ENCODE results near the gene CFAP74.
A peak's percentile ranks its signal among the peaks of the same experiment; 100 is the strongest.
"Not testable (repeated sequence)": the region's sequence is repeated elsewhere in the genome, so short reads cannot be mapped to it uniquely, and the experiment has no call there.

CFAP74 gene

DNA sequence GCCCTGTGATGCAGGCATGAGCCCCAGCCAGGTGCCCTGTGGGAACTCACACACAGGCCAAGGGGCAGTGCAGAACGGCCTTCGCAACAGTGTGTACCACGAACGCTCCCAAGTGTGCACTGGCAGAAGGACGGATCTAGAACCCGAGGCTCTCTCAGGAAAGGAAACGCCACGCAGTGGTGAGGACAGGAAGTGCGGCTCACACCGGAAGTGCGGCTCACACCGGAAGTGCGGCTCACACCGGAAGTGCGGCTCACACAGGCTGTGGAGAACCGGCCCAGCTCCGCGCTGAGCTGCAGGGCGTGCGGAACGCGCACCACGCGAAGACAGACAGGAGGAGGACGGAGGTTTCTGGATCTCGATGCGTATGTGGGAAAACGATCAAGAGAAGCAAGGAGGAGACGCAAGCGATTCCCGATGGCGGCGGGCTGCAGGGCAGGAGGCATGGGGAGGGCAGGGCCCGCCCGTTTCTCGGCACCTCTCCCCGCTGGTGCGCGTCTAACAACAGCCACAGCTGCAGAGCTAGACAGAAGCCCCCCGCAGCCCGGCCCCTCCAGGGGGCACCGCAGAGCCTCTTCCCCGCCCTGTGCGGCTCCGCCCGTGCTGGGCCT is 48.6 kb downstream of the CFAP74 start:
- DNase-seq (ENCODE audit: low read depth in 2 of 2) = peak in 1 of 2 donors; percentile 15

- DNase-seq (ENCODE audit: low read depth in 2 of 2) = no peak
Observed at GRCh38 chr1:1954015-1954414, 49.6 kb downstream of the CFAP74 start.

DNA sequence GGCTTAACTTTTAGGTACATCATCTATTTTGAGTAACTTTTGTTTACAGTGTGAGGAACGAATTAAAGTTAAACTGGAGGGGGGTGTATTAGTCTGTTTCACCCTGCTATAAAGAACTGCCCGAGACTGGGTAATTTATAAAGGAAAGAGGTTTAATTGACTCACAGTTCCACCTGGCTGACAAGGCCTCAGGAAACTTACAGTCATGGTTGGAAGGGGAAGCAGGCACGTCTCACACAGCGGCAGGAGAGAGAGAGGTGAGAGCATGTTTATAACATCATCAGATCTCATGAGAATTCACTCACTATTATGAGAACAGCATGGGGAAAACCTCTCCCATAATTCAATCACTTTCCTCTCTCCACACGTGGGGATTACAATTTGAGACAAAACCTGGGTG is 52.6 kb downstream of the CFAP74 start:
- no peak for DNase-seq (ENCODE audit: low read depth in 2 of 2)

DNA sequence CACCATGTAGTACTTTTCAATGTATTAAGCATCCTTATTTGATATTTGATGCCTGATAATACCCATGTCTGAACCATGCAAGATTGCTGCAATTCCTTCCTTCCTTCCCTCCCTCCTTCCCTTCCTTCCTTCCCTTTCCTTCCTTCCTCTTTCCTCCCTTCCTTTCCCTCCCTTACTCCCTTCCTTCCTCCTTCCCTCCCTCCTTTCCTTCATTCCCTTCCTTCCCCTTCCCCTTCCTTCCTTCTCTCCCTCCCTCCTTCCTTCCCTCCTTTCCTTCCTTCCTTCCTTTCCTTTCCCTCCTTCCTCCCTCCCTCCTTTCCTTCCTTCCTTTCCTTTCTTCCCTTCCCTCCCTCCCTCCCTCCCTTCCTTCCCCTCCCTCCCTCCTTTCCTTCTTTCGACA is 54.8 kb downstream of the CFAP74 start:
- DNase-seq (ENCODE audit: low read depth in 2 of 2) = no peak

GRCh38 chr1:1947493-1947892 is 56.1 kb downstream of the CFAP74 start:
- DNase-seq (ENCODE audit: low read depth in 2 of 2) = no peak

GRCh38 chr1:1946540-1946939 is 57.0 kb downstream of the CFAP74 start:
- no peak for DNase-seq (ENCODE audit: low read depth in 2 of 2)

- DNase-seq (ENCODE audit: low read depth in 2 of 2) = no peak
Observed at GRCh38 chr1:1945782-1946393, 57.7 kb downstream of the CFAP74 start.

GRCh38 chr1:1943834-1944570 is 59.6 kb downstream of the CFAP74 start:
- DNase-seq (ENCODE audit: low read depth in 2 of 2) = peak; percentile 28 to 38

- no peak for DNase-seq (ENCODE audit: low read depth in 2 of 2)
Observed at GRCh38 chr1:1942753-1943656, 60.6 kb downstream of the CFAP74 start.

DNA sequence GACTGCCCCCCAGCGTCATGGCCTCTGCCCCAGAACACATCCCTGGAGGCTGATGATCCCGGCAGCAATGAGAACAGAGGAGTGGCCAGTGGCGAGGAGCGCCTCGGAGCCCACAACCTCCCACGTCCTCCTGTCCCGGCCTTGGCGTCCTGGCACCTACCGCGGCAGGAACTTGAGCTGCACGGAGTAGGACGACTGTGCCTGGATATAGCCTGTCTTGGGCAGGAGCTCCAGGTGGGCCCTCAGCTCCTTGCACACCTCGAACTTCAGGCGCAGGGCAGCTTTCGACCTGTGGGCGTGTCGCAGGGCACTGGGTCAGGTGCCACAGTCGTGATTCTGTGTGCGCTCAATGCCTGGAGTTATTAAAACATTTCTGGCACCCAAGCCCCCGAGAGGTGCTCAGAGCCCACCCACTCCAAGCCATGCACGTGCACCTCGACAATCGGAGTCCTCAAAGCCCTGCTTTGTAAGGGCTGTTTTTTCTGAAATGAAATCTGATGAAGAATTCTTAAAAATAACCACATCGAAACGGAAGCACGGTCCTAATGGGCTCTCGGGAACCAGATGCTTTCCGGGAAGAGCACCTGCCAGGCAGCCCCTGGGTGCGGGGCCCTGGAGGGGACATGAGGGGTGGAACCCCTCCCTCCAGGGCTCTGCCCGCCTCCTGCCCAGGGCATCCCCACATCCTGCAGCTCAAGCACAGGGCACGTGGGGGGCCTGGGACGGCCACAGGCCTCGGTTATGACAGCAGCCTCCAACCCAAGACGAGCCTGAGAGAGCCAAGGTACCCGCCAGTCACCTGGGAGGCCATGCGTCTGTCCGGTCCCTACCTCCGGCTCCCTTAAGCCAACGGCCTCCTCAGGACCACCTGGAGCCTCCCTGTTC is 61.5 kb downstream of the CFAP74 start:
- DNase-seq (ENCODE audit: low read depth in 2 of 2) = no peak

DNA sequence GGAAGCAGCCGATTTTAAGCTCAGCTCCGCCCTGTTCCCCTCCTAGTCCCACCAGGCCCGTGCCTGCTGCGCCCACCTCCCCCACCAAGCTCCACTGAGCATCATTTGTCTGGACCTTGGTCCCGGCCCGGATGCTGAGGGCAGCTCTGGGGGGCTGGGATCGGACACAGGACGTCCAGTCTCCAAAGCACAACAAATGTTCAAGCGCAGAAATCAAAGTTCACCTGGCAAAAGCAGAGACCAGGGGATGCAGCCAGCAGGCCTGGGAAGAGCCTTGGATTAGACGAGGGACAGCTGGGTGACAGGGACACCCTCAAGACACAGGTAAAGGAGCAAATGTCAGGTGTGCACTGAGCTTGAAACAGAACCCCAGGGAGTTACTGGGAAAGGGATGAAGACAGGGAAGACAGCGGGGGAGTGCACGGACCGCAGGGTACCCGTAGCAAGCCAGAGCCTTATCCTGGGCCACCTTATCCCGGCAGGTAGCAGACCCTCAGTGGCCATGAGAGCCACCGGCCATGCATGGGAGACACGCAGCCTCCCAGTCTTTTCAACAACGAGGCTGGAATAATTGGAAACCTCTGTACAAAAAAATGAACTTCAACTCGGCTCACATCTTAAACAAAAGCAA is 62.3 kb downstream of the CFAP74 start:
- DNase-seq (ENCODE audit: low read depth in 2 of 2) = no peak

DNA sequence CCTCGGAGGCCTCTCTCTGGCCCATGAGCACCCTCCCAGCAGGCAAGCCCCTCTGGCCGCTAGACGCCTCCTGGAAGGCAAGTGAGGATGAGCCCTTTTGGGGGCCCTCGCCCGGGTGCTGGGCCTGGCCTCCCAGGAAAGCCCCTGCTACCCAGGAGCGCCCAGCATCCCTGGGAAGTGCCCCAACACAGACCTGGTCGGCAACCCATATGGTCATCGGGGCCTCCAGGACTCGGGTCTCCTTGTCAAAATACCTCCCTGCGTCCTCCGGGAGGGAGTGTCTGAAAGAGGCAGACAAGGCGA is 63.5 kb downstream of the CFAP74 start:
- DNase-seq (ENCODE audit: low read depth in 2 of 2) = no peak

DNA sequence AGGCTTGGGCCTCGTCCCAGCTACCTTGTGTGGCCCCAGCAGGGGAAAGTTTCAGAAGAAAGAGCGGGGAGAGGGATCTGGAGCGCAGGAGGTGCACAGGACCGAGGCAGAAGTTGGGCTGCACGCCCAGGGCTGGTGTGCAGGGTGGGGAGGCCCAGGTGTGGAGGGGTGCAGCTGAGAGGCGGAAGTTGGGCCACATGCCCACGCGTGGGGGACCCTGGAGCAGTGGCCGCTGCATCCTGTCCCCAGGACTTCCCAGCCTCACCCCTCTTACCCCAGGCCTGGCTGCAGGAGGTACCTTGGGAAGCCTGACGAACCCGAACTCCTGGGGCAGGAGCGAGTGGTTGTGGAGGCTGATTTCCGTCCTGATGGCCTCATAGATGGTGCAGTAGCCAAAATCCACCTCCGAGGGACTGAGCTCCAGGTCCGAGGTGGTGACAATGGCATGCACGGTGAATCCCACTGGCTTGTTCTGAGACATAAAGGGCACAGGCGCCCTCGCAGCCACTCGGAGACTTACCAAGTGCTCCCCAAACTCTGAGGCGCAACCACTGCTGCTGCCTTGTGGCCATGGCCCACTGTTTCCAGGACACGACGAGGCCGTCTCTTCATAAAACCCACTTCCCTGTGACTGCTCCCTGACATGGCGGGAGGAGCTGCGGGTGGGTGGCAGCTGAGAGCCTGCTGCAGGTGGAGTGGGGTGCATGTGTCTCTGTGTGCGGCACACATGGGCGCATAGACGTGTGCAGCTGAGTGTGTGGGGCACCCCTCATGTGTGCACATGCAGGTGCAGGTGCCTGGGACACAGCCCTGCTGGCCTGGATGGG is 64.1 kb downstream of the CFAP74 start:
- DNase-seq (ENCODE audit: low read depth in 2 of 2) = no peak

DNA sequence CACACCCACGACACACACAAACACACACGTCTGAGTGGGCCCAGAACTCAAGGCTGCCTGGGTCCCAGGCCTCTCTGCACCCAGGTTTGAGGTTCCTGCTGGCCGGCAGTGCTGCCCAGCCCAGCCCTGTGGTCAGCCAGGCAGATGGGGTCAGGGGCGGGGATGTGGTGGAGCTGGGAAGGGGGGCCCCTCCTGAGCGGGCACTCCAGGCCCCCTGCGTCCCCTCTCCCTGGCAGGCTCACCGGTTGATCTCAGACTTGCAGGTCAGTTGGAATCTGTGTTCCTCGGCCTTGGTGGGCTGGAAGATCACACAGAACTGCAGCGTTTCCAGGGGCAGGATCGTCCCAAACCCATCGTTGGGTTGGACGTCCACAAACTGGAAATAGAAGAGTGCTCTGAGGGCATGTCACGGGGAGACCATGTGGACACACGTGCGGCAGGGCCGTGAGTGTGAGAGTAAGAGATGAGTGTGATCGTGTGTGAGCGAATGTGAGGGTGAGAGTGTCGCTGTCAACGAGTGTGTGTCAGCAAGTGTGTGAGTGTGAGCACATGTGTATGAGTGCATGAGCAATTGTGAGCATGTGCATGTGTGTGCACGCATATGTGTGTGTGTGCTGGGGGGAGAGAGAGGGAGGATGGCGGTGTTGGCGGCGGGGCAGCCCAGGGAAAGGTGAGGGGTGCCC is 64.8 kb downstream of the CFAP74 start:
- no peak for DNase-seq (ENCODE audit: low read depth in 2 of 2)

GRCh38 chr1:1938276-1938573 is 65.4 kb downstream of the CFAP74 start:
- no peak for DNase-seq (ENCODE audit: low read depth in 2 of 2)

DNA sequence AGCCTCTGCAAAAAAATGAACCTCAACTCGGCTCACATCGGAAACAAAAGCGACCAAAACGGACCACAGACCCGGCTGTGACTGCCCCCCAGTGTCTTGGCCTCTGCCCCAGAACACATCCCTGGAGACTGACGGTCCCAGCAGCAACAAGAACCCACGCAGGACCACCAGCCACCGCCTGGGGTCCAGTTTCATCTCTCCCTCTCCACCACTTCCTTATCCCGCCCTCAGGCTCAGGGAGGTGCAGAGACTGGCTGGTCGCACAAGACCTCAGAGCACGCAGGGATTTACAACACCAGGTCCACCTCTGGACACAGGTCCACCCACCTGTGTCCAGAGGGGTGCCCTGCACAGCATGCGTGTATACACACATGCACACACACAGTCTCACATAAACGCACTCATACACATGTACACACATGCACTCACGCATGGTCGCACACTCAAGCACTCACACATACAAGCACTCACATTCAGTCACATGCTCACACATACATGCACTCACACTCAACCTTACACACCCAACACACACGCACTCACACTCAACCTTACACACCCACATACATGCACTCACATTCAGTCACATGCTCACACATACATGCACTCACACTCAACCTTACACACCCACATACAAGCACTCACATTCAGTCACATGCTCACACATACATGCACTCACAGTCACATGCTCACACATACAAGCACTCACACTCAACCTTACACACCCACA is 65.9 kb downstream of the CFAP74 start:
- DNase-seq (ENCODE audit: low read depth in 2 of 2) = no peak

DNA sequence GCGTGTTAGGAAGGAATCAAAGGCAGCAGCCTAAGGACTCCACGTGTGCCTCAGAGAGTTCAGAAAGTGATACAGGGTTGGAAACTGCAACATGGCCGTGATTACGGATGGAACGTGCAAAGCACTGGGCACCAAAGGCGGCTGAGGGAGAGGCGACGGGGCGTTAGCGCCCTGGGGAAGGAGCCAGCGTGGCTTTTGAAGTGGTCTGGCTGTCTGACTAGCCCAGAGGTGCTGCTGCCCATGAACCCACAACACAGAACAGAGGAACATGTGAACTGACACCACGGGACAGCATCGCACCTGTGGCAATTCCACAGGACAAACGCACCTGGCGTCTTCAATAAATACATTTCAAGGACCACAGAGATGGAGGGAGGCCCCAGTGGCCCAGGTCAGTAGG is 66.5 kb downstream of the CFAP74 start:
- no peak for DNase-seq (ENCODE audit: low read depth in 2 of 2)

DNA sequence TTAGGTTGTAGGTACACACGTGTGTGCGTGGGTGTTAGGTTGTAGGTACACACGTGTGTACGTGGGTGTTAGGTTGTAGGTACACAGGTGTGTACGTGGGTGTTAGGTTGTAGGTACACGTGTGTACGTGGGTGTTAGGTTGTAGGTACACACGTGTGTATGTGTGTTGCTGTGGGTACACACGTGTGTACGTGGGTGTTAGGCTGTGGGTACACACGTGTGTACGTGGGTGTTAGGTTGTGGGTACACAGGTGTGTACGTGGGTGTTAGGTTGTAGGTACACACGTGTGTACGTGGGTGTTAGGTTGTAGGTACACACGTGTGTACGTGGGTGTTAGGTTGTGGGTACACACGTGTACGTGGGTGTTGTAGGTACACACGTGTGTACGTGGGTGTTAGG is 68.7 kb downstream of the CFAP74 start:
- not testable (repeated sequence) for DNase-seq (ENCODE audit: low read depth in 2 of 2)
